ENCODE measurements around the gene PLPPR3.
"Not testable (repeated sequence)": the region's sequence is repeated elsewhere in the genome, so short reads cannot be mapped to it uniquely, and the experiment has no call there.

The PLPPR3 gene

DNA sequence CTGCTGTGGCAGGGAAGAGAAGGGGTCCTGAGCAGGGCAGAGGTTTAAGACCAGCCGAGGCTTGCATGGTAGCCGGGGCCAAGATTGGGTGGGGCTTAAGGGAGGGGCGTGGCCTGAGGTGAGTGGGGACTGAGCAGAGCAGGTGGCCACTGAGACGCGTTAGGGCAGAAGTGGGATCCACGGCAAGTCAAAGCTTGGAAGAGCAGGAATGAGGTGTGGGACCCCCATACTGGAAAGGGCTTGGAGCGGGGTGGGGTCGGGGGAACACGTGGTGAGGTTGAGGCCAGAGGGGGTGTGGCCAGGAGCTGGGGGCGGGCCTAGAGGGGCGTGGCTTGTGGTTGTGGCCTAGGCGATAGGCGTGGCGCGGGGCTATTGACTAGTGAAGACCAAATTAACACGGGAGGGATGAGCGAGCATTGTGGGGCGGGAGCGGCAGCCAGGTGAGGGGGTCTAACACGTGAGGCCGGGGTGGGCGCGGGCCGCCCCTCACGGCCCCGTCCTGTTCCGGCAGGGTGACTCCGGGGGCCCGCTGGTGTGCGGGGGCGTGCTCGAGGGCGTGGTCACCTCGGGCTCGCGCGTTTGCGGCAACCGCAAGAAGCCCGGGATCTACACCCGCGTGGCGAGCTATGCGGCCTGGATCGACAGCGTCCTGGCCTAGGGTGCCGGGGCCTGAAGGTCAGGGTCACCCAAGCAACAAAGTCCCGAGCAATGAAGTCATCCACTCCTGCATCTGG, 41.0 kb upstream of the PLPPR3 start:
- no peaks in the 10 kb centered on the region for H3K9me3 ChIP-seq (ENCODE audit: control insufficient read depth, low read length)
- H3K9ac ChIP-seq (ENCODE audit: low read length), result no peak overlapping the region
- no peak overlapping the region for H3K4me3 ChIP-seq (ENCODE audit: low read length)
- H3K27me3 ChIP-seq (replicated peaks; ENCODE audit: control insufficient read depth, insufficient read depth, low read length), result no peaks in the 10 kb centered on the region
- H3K4me1 ChIP-seq (ENCODE audit: control insufficient read depth, insufficient read depth, low read length), result peaks cover 7% of the 10 kb centered on the region
- H3K36me3 ChIP-seq (ENCODE audit: control insufficient read depth, insufficient read depth, low read length, severe bottlenecking), result peaks cover 14% of the 10 kb centered on the region
- peak; percentile 60 for DNase-seq (ENCODE audit: low read depth)

DNA sequence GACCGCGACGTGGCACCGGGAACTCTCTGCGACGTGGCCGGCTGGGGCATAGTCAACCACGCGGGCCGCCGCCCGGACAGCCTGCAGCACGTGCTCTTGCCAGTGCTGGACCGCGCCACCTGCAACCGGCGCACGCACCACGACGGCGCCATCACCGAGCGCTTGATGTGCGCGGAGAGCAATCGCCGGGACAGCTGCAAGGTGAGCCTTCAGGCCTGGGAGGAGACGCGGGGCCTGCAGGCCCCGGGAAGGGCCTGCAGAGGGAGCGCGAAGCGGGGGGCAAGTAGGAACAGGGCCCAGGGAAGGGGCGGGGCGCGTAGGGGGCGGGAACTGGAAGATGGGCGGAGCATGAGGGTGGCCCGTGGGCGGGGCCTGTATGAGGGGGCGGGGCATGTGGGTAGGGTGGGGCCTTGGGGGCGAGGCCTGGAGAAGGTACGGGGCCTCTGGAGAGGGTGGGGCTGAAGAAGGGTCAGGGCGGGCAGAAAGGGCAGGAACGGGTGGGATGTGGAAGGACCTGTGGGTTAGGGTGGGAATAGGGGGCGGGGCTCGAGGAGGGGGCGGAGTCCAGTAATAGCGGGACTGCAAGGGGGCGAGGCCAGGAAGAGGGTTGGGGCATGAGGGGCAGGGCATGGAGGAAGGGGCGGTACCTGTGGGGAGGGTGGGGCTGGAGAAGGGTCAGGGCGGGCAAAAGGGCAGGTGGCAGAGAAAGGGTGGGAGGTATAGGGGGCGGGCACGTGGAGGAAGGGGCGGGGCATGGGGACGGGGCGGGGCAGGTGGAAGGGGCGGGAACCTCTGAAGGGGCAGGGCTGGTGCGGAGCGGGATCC, 40.2 kb upstream of the PLPPR3 start:
- Histone ChIP-seq H3K9me3 (ENCODE audit: control insufficient read depth, low read length) (no peaks in the 10 kb centered on the region), H3K27me3 (replicated peaks; ENCODE audit: control insufficient read depth, insufficient read depth, low read length) (no peaks in the 10 kb centered on the region), H3K9ac (ENCODE audit: low read length) (peak overlapping the region; percentile 60), H3K4me3 (ENCODE audit: low read length) (peak overlapping the region; percentile 69), H3K36me3 (ENCODE audit: control insufficient read depth, insufficient read depth, low read length, severe bottlenecking) (peaks cover 14% of the 10 kb centered on the region), H3K4me1 (ENCODE audit: control insufficient read depth, insufficient read depth, low read length) (peaks cover 7% of the 10 kb centered on the region)
- peak; percentile 74 for DNase-seq (ENCODE audit: low read depth)

DNA sequence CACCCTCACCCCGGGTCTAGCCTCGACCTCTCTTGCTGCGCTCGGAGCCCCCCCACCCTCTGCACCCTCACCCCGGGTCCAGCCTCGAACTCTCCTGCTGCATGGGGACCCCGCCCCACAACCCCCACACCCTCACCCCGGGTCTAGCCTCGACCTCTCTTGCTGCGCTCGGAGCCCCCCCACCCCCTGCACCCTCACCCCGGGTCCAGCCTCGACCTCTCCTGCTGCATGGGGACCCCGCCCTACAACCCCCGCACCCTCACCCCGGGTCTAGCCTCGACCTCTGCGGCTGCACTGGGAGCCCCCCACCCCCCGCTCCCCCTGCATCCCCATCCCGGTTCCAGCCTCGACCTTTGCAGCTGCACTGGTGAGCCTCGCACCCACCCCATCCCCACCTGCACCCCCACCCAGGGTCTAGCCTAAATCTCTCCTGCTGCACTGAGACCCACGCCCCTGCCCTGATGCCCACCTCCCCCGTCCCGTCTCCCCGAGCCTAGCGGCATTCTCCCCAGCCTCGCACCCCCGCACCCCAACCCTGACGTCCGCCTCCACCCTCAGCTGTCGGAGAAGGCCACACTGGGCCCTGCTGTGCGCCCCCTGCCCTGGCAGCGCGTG, 39.5 kb upstream of the PLPPR3 start:
- peaks cover 14% of the 10 kb centered on the region for H3K36me3 ChIP-seq (ENCODE audit: control insufficient read depth, insufficient read depth, low read length, severe bottlenecking)
- peaks cover 7% of the 10 kb centered on the region for H3K4me1 ChIP-seq (ENCODE audit: control insufficient read depth, insufficient read depth, low read length)
- no peaks in the 10 kb centered on the region for H3K9me3 ChIP-seq (ENCODE audit: control insufficient read depth, low read length)
- peak overlapping the region; percentile 90 for H3K4me3 ChIP-seq (ENCODE audit: low read length)
- H3K27me3 ChIP-seq (replicated peaks; ENCODE audit: control insufficient read depth, insufficient read depth, low read length), result no peaks in the 10 kb centered on the region
- peak overlapping the region; percentile 99 for H3K9ac ChIP-seq (ENCODE audit: low read length)
- no peak for DNase-seq (ENCODE audit: low read depth)

DNA sequence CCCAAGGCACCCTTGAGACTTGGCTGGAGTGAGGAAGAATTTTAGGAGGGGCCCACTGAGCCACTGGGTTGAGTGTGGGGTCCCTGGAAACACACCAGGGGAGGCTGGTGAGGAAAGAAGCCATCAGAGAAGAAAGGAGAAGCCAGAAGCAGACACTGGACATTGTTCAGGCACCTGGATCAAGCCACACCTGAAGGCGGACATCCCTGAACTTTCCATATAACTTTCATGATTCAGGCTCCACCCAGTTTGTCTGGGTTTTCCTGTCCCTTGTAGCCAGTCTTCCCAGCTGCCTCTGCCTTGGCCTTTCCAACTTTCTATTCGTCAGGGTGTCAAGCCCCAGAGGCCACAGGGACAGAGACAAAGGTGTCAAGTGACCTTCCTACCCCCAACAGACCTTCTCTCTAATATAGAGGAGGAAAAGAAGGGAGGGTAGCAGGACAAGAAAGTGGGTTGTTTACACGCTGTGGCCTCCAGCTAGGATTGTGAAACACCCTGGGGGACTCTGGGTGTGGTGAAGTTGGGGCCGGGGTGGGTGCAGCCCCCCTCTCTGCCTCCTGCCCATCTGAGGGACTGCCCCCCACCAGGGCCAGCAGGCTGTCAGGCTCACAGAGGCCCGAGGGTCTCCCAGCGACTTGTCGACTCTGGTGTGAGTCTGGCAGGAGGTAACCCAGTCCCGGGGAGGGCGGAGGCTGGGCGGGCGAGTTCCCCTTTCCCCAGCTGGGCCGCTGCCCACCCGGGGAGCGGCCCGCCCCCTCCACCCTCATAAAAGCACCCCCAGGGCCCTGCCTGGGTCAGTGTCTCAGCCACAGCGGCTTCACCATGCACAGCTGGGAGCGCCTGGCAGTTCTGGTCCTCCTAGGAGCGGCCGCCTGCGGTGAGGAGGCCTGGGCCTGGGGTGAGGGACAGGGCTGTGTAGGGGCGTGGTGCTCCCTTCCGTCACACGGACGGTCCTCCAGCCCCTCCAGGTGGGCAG, 37.4 kb upstream of the PLPPR3 start, which contains the start of gene CFD:
Gene CFD, plus strand, starts transcription at position 797 of the 976 bp plus-strand sequence. Its CDS starts 26 bp downstream, at position 823.
- no peaks in the 10 kb centered on the region for H3K27me3 ChIP-seq (replicated peaks; ENCODE audit: control insufficient read depth, insufficient read depth, low read length)
- peak within 1 kb of the TSS; percentile 90 for H3K4me3 ChIP-seq (ENCODE audit: low read length)
- H3K36me3 ChIP-seq (ENCODE audit: control insufficient read depth, insufficient read depth, low read length, severe bottlenecking), result peaks cover 13% of the 10 kb centered on the region
- H3K9ac ChIP-seq (ENCODE audit: low read length), result peak within 1 kb of the TSS; percentile 99
- peak; percentile 54 for DNase-seq (ENCODE audit: low read depth)
- H3K9me3 ChIP-seq (ENCODE audit: control insufficient read depth, low read length), result no peaks in the 10 kb centered on the region
- H3K4me1 ChIP-seq (ENCODE audit: control insufficient read depth, insufficient read depth, low read length), result peaks cover 7% of the 10 kb centered on the region

DNA sequence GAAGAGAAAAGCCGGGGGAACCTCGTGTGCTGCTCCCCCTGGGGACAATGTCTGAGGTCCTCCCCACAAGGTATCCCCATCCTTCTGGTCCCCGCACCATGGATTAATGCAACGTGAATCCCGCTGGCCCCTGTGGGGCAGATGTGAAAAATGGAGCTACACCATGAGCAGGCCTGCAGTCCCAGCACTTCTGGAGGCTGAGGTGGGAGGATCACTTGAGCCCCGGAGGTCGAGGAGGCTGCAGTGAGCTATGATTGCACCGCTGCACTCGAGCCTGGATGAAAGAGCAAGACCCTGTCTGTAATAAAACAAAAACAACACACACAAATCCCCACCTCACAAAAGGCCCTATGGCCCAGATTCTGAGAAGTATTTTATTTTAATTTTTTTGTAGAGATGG, 36.5 kb upstream of the PLPPR3 start:
- no peak for DNase-seq (ENCODE audit: low read depth)
- peaks cover 6% of the 10 kb centered on the region for H3K36me3 ChIP-seq (ENCODE audit: control insufficient read depth, insufficient read depth, low read length, severe bottlenecking)
- no peaks in the 10 kb centered on the region for H3K9me3 ChIP-seq (ENCODE audit: control insufficient read depth, low read length)
- no peak overlapping the region for H3K9ac ChIP-seq (ENCODE audit: low read length)
- no peaks in the 10 kb centered on the region for H3K27me3 ChIP-seq (replicated peaks; ENCODE audit: control insufficient read depth, insufficient read depth, low read length)
- H3K4me3 ChIP-seq (ENCODE audit: low read length), result no peak overlapping the region
- peaks cover 7% of the 10 kb centered on the region for H3K4me1 ChIP-seq (ENCODE audit: control insufficient read depth, insufficient read depth, low read length)

DNA sequence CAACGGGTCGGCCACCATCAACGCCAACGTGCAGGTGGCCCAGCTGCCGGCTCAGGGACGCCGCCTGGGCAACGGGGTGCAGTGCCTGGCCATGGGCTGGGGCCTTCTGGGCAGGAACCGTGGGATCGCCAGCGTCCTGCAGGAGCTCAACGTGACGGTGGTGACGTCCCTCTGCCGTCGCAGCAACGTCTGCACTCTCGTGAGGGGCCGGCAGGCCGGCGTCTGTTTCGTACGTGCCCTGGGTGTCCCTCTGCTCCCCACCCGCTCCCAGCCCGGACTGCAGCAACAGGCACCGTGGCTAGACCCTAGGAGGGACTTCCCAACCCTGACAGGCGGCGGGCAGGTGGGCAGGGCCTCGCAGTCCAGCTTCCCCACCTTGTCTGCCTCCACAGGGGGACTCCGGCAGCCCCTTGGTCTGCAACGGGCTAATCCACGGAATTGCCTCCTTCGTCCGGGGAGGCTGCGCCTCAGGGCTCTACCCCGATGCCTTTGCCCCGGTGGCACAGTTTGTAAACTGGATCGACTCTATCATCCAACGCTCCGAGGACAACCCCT, 33.9 kb upstream of the PLPPR3 start:
- Histone ChIP-seq H3K27me3 (replicated peaks; ENCODE audit: control insufficient read depth, insufficient read depth, low read length) (no peaks in the 10 kb centered on the region), H3K36me3 (ENCODE audit: control insufficient read depth, insufficient read depth, low read length, severe bottlenecking) (no peaks in the 10 kb centered on the region), H3K4me3 (ENCODE audit: low read length) (no peak overlapping the region), H3K4me1 (ENCODE audit: control insufficient read depth, insufficient read depth, low read length) (peaks cover 16% of the 10 kb centered on the region), H3K9ac (ENCODE audit: low read length) (no peak overlapping the region), H3K9me3 (ENCODE audit: control insufficient read depth, low read length) (no peaks in the 10 kb centered on the region)
- no peak for DNase-seq (ENCODE audit: low read depth)

DNA sequence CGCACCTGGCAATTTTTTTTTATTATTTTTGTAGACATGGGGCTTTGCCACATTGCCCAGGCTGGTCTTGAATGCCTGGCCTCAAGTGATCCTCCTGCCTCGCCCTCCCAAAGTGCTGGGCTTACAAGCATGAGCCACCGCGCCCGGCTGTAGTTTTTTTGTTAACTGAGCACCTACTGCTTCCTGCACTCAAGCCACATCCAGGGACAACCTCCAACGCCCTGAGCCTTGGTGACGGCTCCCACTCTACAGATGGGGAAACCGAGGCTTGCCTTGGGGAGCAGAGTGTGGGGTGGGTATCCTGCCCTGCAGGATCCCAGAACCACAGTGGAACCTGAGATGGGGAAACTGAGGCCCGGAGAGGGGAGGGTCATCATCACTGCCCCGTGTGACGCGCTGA, 33.4 kb upstream of the PLPPR3 start:
- no peak for DNase-seq (ENCODE audit: low read depth)
- H3K9ac ChIP-seq (ENCODE audit: low read length), result no peak overlapping the region
- no peaks in the 10 kb centered on the region for H3K27me3 ChIP-seq (replicated peaks; ENCODE audit: control insufficient read depth, insufficient read depth, low read length)
- H3K9me3 ChIP-seq (ENCODE audit: control insufficient read depth, low read length), result no peaks in the 10 kb centered on the region
- no peaks in the 10 kb centered on the region for H3K36me3 ChIP-seq (ENCODE audit: control insufficient read depth, insufficient read depth, low read length, severe bottlenecking)
- no peak overlapping the region for H3K4me3 ChIP-seq (ENCODE audit: low read length)
- peaks cover 16% of the 10 kb centered on the region for H3K4me1 ChIP-seq (ENCODE audit: control insufficient read depth, insufficient read depth, low read length)

DNA sequence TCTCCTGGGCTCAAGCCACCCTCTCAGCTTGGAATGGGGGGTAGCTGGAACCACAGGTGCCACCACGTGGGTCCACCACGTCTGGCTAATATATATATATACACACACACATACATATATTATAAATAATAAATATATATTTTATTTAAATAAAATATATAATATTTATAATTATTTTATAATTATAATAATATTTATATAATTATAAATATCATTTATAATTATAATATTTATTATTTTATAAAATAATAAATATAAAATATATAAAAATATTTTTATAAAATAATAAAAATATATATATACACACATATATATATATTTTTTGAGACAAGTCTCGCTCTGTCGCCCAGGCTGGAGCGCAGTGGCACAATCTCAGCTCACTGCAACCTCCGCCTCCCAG, 32.8 kb upstream of the PLPPR3 start:
- Histone ChIP-seq H3K9me3 (ENCODE audit: control insufficient read depth, low read length) (no peaks in the 10 kb centered on the region), H3K27me3 (replicated peaks; ENCODE audit: control insufficient read depth, insufficient read depth, low read length) (no peaks in the 10 kb centered on the region), H3K4me3 (ENCODE audit: low read length) (no peak overlapping the region), H3K4me1 (ENCODE audit: control insufficient read depth, insufficient read depth, low read length) (peaks cover 16% of the 10 kb centered on the region), H3K36me3 (ENCODE audit: control insufficient read depth, insufficient read depth, low read length, severe bottlenecking) (no peaks in the 10 kb centered on the region), H3K9ac (ENCODE audit: low read length) (no peak overlapping the region)
- no peak for DNase-seq (ENCODE audit: low read depth)

DNA sequence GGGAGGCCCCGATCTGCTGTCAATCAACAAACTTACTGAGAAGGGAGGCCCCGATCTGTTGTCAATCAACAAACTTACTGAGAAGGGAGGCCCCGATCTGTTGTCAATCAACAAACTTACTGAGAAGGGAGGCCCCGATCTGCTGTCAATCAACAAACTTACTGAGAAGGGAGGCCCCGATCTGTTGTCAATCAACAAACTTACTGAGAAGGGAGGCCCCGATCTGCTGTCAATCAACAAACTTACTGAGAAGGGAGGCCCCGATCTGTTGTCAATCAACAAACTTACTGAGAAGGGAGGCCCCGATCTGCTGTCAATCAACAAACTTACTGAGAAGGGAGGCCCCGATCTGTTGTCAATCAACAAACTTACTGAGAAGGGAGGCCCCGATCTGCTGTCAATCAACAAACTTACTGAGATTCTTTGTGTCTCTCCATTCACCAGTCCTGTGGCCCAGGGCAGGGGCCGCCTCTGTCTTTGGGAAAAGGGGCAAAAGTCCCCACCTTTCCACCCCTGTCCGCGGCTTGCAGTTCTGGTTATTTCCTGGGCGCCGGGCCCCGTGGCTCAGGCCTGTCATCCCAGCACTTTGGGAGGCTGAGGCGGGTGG, 32.0 kb upstream of the PLPPR3 start:
- H3K4me3 ChIP-seq (ENCODE audit: low read length); DNase-seq (ENCODE audit: low read depth); H3K9me3 ChIP-seq (ENCODE audit: control insufficient read depth, low read length); H3K27me3 ChIP-seq (replicated peaks; ENCODE audit: control insufficient read depth, insufficient read depth, low read length); H3K9ac ChIP-seq (ENCODE audit: low read length); H3K36me3 ChIP-seq (ENCODE audit: control insufficient read depth, insufficient read depth, low read length, severe bottlenecking): not testable (repeated sequence)
- H3K4me1 ChIP-seq (ENCODE audit: control insufficient read depth, insufficient read depth, low read length), result peaks cover 16% of the 10 kb centered on the region

DNA sequence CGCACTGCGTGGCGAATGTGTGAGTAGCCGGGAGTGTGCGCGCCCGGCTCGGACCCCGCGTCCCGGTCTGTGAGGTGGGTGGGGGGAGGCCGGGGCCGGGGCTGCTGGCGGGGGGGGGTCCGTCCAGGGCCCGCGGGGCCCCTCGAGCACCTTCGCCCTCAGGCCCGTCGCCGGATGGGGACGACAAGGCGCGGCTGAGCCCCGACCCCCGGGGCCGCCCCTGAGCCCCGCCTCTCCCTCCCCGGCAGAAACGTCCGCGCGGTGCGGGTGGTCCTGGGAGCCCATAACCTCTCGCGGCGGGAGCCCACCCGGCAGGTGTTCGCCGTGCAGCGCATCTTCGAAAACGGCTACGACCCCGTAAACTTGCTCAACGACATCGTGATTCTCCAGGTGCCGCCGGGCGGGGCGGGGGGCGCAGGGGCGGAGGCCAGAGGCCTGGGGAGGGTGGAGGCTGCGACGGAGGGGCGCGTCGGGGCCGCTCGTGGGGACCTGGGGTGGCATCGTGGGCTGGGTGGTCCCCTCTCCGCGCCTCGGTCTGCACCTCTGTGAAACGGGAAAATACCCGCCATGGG, 31.3 kb upstream of the PLPPR3 start:
- no peaks in the 10 kb centered on the region for H3K36me3 ChIP-seq (ENCODE audit: control insufficient read depth, insufficient read depth, low read length, severe bottlenecking)
- H3K27me3 ChIP-seq (replicated peaks; ENCODE audit: control insufficient read depth, insufficient read depth, low read length), result no peaks in the 10 kb centered on the region
- peaks cover 13% of the 10 kb centered on the region for H3K4me1 ChIP-seq (ENCODE audit: control insufficient read depth, insufficient read depth, low read length)
- no peak overlapping the region for H3K9ac ChIP-seq (ENCODE audit: low read length)
- no peaks in the 10 kb centered on the region for H3K9me3 ChIP-seq (ENCODE audit: control insufficient read depth, low read length)
- H3K4me3 ChIP-seq (ENCODE audit: low read length), result no peak overlapping the region
- no peak for DNase-seq (ENCODE audit: low read depth)

Measured in adipocyte (in vitro differentiated cells).